GM12874 (cell line): ENCODE measurements around the gene TENT5C.

Experiments used
- CTCF ChIP-seq: IDR thresholded peaks from 2 replicates; pipeline ENCODE4 v1.5.1; 2011; ENCODE audit warnings: low read depth, mild to moderate bottlenecking, control low read depth, low read length, moderate library complexity; ENCODE audit not compliant: insufficient read depth

The TENT5C gene

GRCh38 chr1:117665556-117666270 is 59.9 kb downstream of the TENT5C start:
- TF ChIP-seq CTCF = no peak

DNA sequence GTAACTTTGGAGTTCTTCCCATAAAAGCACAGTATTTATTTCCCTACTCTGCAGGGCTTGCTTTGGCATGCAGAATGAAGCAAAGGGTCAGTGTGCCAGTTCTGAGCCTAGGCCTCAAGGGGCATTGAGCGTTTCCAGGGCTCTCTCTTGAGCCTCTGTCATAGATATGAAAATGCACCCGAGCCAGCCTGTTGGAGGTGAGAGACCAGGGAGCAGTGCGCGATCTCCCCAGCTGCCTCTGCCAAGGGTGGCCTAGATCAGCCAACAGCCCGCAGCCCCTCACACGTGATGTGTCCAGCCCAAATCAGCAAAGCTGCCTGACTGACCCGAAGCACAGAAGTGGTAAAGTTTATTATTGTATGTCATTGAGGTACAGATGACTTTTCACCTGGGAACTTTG is 63.7 kb downstream of the TENT5C start:
- no peak for TF ChIP-seq CTCF

GRCh38 chr1:117670976-117671780 is 65.3 kb downstream of the TENT5C start:
- TF ChIP-seq CTCF = no peak

- TF ChIP-seq CTCF = no peak
Measured at GRCh38 chr1:117671781-117672501, 66.1 kb downstream of the TENT5C start.

DNA sequence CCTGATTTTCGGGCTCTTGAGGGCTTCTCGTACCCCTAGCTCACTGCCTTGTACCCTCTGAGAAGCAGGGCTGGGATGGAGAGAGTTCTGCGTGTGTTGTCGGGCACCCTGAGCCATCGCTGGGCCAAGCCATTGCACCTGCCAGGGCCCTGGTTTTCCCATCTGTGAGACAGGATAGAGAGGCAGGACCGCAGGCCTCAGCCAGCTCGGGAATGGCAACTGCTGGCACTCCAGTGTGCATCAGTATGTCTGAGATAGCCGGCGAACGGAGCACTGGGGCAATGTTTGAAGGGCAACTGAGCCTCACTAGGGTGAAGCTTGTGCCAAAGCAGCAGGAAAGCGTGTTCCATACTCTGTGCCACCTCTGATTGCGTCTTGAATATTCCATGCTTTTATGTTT is 66.9 kb downstream of the TENT5C start:
- TF ChIP-seq CTCF = no peak

- TF ChIP-seq CTCF = no peak
Measured at GRCh38 chr1:117673405-117673804, 67.6 kb downstream of the TENT5C start.
